COLO668 (cell line): ENCODE results near the gene KRTAP2-2.
"Not testable (repeated sequence)": the region's sequence is repeated elsewhere in the genome, so short reads cannot be mapped to it uniquely, and the experiment has no call there.

Experiments
- DNase-seq: peaks from one replicate; lab custom pipeline; 2025; ENCODE audit not compliant: unreplicated experiment; lab: John Stamatoyannopoulos, UW

The KRTAP2-2 gene

GRCh38 chr17:41055130-41055529 lies at the start of gene KRTAP2-2:
KRTAP2-2 (minus strand) TSS chr17:41055230; CDS start chr17:41055211, 19 bp downstream.
- not testable (repeated sequence) for DNase-seq

- not testable (repeated sequence) for DNase-seq
These were observed 49.5 kb upstream of the KRTAP2-2 start for GRCh38 chr17:41104386-41105038.

- no peak for DNase-seq
These were observed 48.9 kb upstream of the KRTAP2-2 start for GRCh38 chr17:41103896-41104295.

- no peak for DNase-seq
These were observed 46.7 kb upstream of the KRTAP2-2 start, which contains the start of gene KRTAP4-16 for GRCh38 chr17:41101586-41102259. KRTAP4-16 (minus strand) TSS chr17:41102209; CDS start chr17:41102209, 0 bp downstream.

GRCh38 chr17:41099682-41100480 lies 44.9 kb upstream of the KRTAP2-2 start:
- DNase-seq: not testable (repeated sequence)

- DNase-seq: no peak
These were observed 43.5 kb upstream of the KRTAP2-2 start for GRCh38 chr17:41098481-41098880.

GRCh38 chr17:41098042-41098441 lies 43.0 kb upstream of the KRTAP2-2 start, which contains the start of gene KRTAP4-8:
KRTAP4-8 (minus strand) TSS chr17:41098142; CDS start chr17:41098084, 58 bp downstream.
- DNase-seq: no peak

- no peak for DNase-seq
These were observed 41.0 kb upstream of the KRTAP2-2 start for GRCh38 chr17:41096055-41096454.

- not testable (repeated sequence) for DNase-seq
These were observed 33.8 kb upstream of the KRTAP2-2 start for GRCh38 chr17:41088760-41089352.

- DNase-seq: not testable (repeated sequence)
These were observed 29.2 kb upstream of the KRTAP2-2 start, which contains the start of gene KRTAP4-7 for GRCh38 chr17:41084100-41084856. KRTAP4-7 (plus strand) TSS chr17:41084150; CDS start chr17:41084207, 57 bp downstream.

GRCh38 chr17:41083427-41083826 lies 28.4 kb upstream of the KRTAP2-2 start:
- DNase-seq: not testable (repeated sequence)

- no peak for DNase-seq
These were observed 27.6 kb upstream of the KRTAP2-2 start for GRCh38 chr17:41082626-41083025.

GRCh38 chr17:41076788-41077187 lies 21.8 kb upstream of the KRTAP2-2 start:
- DNase-seq: no peak

- no peak for DNase-seq
These were observed 18.6 kb upstream of the KRTAP2-2 start for GRCh38 chr17:41073676-41074075.

GRCh38 chr17:41071606-41072360 lies 16.8 kb upstream of the KRTAP2-2 start:
- DNase-seq: peak; percentile 11

GRCh38 chr17:41069031-41069430 lies 14.0 kb upstream of the KRTAP2-2 start:
- no peak for DNase-seq

GRCh38 chr17:41067281-41067680 lies 12.3 kb upstream of the KRTAP2-2 start:
- no peak for DNase-seq

- no peak for DNase-seq
These were observed 11.0 kb upstream of the KRTAP2-2 start, which contains the start of gene KRTAP2-4 for GRCh38 chr17:41065829-41066624. KRTAP2-4 (minus strand) TSS chr17:41065879; CDS start chr17:41065845, 34 bp downstream.
